H1 (cell line): Measurements from ENCODE around the gene GRID2. TPM values are rescaled to one million over a fixed set of nuclear protein-coding genes. Genes with fewer than 3 reads are reported as not detected.

Source experiments
- CTCF ChIA-PET: fragments of 300-600 bp; sonication (Branson Sonifier 250); formaldehyde crosslinking; loops from one replicate; lab custom pipeline; 2021; ENCODE audit not compliant: partially characterized antibody; lab: Charles Lee
- POLR2A ChIA-PET: fragments of 300-600 bp; sonication (Branson Sonifier 250); formaldehyde crosslinking; loops from one replicate; lab custom pipeline; 2021; ENCODE audit warnings: inconsistent platforms; ENCODE audit not compliant: partially characterized antibody; lab: Charles Lee
- DNase-seq, 2 experiments: peaks; one replicate each; pipeline versions ENCODE4 v3.0.0 to v3.0.0-alpha.2; 2010 to 2022; ENCODE audit warnings: low spot score in 2 of 2, low read depth in 1 of 2, mixed read lengths in 1 of 2
- FAIRE-seq: peaks from 2 replicates; lab custom pipeline; 2011; peaks lifted over from hg19 to GRCh38; lab: Jason Lieb, UNC
- H2AFZ ChIP-seq: 2 replicates; pipeline ENCODE4 v1.8.1; 2012; ENCODE audit warnings: low read length, inconsistent platforms
- H2AK5ac ChIP-seq: 2 replicates; pipeline ENCODE4 v1.6.1; 2013; ENCODE audit warnings: low read depth, low read length
- H2BK120ac ChIP-seq: replicated peaks from 2 replicates; pipeline ENCODE3; 2013; ENCODE audit warnings: low read depth, low read length, inconsistent platforms
- H2BK12ac ChIP-seq: 2 replicates; pipeline ENCODE4 v1.6.1; 2013; ENCODE audit warnings: low read depth, low read length
- H2BK15ac ChIP-seq: 2 replicates; pipeline ENCODE4 v1.6.1; 2013; ENCODE audit warnings: low read length
- H2BK20ac ChIP-seq: 2 replicates; pipeline ENCODE4 v1.6.1; 2013; ENCODE audit warnings: low read length
- H2BK5ac ChIP-seq: 2 replicates; pipeline ENCODE4 v1.6.1; 2013; ENCODE audit warnings: low read depth, low read length
- H3K14ac ChIP-seq: 2 replicates; pipeline ENCODE4 v1.6.1; 2013; ENCODE audit warnings: inconsistent platforms; ENCODE audit not compliant: insufficient read length
- H3K18ac ChIP-seq: 2 replicates; pipeline ENCODE4 v1.6.1; 2013; ENCODE audit warnings: low read length; ENCODE audit errors: extremely low read depth
- H3K23ac ChIP-seq: 2 replicates; pipeline ENCODE4 v1.6.1; 2013; ENCODE audit warnings: inconsistent platforms; ENCODE audit not compliant: insufficient read length
- H3K23me2 ChIP-seq: 2 replicates; pipeline ENCODE4 v1.6.1; 2013; ENCODE audit warnings: low read depth, low read length
- H3K27ac ChIP-seq: 2 replicates; pipeline ENCODE4 v1.6.1; 2011; ENCODE audit warnings: low read depth, low read length, inconsistent platforms
- H3K27me3 ChIP-seq, 4 experiments: replicated peaks in 1 of 4; 1 replicate in 1 of 4; 2 replicates in 3 of 4; pipeline versions ENCODE4 v1.6.1 to v1.8.1; 2011 to 2013; ENCODE audit warnings: low read length in 3 of 4, mild to moderate bottlenecking in 3 of 4, inconsistent platforms in 2 of 4, mixed read lengths in 2 of 4, moderate library complexity in 1 of 4; ENCODE audit not compliant: control insufficient read depth in 3 of 4, insufficient read depth in 3 of 4; ENCODE audit errors: extremely low read depth in 1 of 4
- H3K36me3 ChIP-seq, 4 experiments: 2 replicates each; pipeline versions ENCODE4 v1.6.1 to v1.8.1; 2011 to 2013; ENCODE audit warnings: mild to moderate bottlenecking in 4 of 4, low read length in 3 of 4, moderate library complexity in 2 of 4, control low read depth in 1 of 4, inconsistent platforms in 1 of 4; ENCODE audit not compliant: insufficient read depth in 4 of 4, control insufficient read depth in 2 of 4
- H3K4ac ChIP-seq: replicated peaks from 2 replicates; pipeline ENCODE3; 2013; ENCODE audit warnings: low read length, low read depth, mixed read lengths, inconsistent platforms; ENCODE audit not compliant: insufficient read length
- H3K4me1 ChIP-seq, 4 experiments: replicated peaks in 1 of 4; 1 replicate in 1 of 4; 2 replicates in 3 of 4; pipeline versions ENCODE4 v1.6.1 to v1.8.1; 2011 to 2013; ENCODE audit warnings: low read length in 3 of 4, inconsistent platforms in 2 of 4, mixed read lengths in 1 of 4; ENCODE audit not compliant: insufficient read depth in 4 of 4, control insufficient read depth in 3 of 4
- H3K4me2 ChIP-seq, 2 experiments: 2 replicates each; pipeline versions ENCODE4 v1.6.1 to v1.8.1; 2011 to 2013; ENCODE audit warnings: low read depth in 2 of 2, low read length in 2 of 2, control low read depth in 1 of 2, inconsistent platforms in 1 of 2, mild to moderate bottlenecking in 1 of 2; ENCODE audit not compliant: insufficient read depth in 1 of 2
- H3K4me3 ChIP-seq, 4 experiments: fragments of 200-600, 300-600 bp in 1 of 4; sonication (generic), shearing (Covaris generic), sonication (Bioruptor Twin) in 1 of 4; 2 replicates each; pipeline versions ENCODE4 v1.5.1 to v1.8.1; 2011 to 2016; ENCODE audit warnings: low read length in 4 of 4, low read depth in 3 of 4, control low read depth in 2 of 4, inconsistent platforms in 2 of 4, mild to moderate bottlenecking in 2 of 4, mixed read lengths in 1 of 4, moderate library complexity in 1 of 4; ENCODE audit not compliant: insufficient read depth in 2 of 4; ENCODE audit errors: extremely low read depth in 1 of 4
- H3K56ac ChIP-seq: replicated peaks from 2 replicates; pipeline ENCODE3; 2013; ENCODE audit warnings: low read depth, mild to moderate bottlenecking, mixed read lengths, low read length, inconsistent platforms; ENCODE audit not compliant: insufficient read length
- H3K79me1 ChIP-seq: 2 replicates; pipeline ENCODE4 v1.6.1; 2013; ENCODE audit warnings: low read depth, low read length, control low read depth
- H3K79me2 ChIP-seq, 2 experiments: 2 replicates each; pipeline versions ENCODE4 v1.6.1 to v1.8.1; 2012 to 2013; ENCODE audit warnings: low read length in 2 of 2, mild to moderate bottlenecking in 2 of 2, inconsistent platforms in 1 of 2; ENCODE audit not compliant: insufficient read depth in 2 of 2, control insufficient read depth in 1 of 2
- H3K9ac ChIP-seq, 4 experiments: replicated peaks in 1 of 4; 1 replicate in 1 of 4; 2 replicates in 3 of 4; pipeline versions ENCODE4 v1.6.1 to v1.8.1; 2011 to 2013; ENCODE audit warnings: low read depth in 3 of 4, low read length in 3 of 4, control low read depth in 2 of 4, mild to moderate bottlenecking in 2 of 4, moderate library complexity in 2 of 4, inconsistent platforms in 1 of 4; ENCODE audit errors: extremely low read depth in 1 of 4
- H3K9me3 ChIP-seq, 2 experiments: 2 replicates each; pipeline versions ENCODE4 v1.6.1 to v1.8.1; 2012 to 2013; ENCODE audit warnings: mild to moderate bottlenecking in 2 of 2, moderate library complexity in 2 of 2, control low read depth in 1 of 2, inconsistent platforms in 1 of 2, low read depth in 1 of 2, low read length in 1 of 2, mixed read lengths in 1 of 2; ENCODE audit not compliant: insufficient read depth in 2 of 2
- H4K20me1 ChIP-seq, 2 experiments: replicated peaks in 1 of 2; 2 replicates each; pipeline versions ENCODE3 to v1.8.1; 2011 to 2013; ENCODE audit warnings: inconsistent platforms in 2 of 2, low read length in 2 of 2, mild to moderate bottlenecking in 1 of 2; ENCODE audit not compliant: insufficient read depth in 2 of 2, control insufficient read depth in 1 of 2
- H4K5ac ChIP-seq: 2 replicates; pipeline ENCODE4 v1.6.1; 2013; ENCODE audit warnings: low read length, low read depth, mixed read lengths, inconsistent platforms; ENCODE audit not compliant: insufficient read length
- H4K8ac ChIP-seq: 2 replicates; pipeline ENCODE4 v1.8.0; 2013; ENCODE audit warnings: mild to moderate bottlenecking, moderate library complexity, low read length, inconsistent platforms; ENCODE audit not compliant: insufficient read depth; ENCODE audit errors: extremely low read depth
- H4K91ac ChIP-seq: replicated peaks from 2 replicates; pipeline ENCODE3; 2013; ENCODE audit warnings: low read length, mixed read lengths, inconsistent platforms; ENCODE audit not compliant: insufficient read length
- BACH1 ChIP-seq: IDR thresholded peaks from 2 replicates; pipeline ENCODE4 v1.6.1; 2012; ENCODE audit warnings: low read length, improper control_type of control experiment
- BRCA1 ChIP-seq: IDR thresholded peaks from 2 replicates; pipeline ENCODE4 v1.6.1; 2012; ENCODE audit warnings: low read depth, low read length, improper control_type of control experiment
- EP300 ChIP-seq, 2 experiments: IDR thresholded peaks; 1 replicate in 1 of 2; 2 replicates in 1 of 2; pipeline ENCODE4 v1.6.1; 2011 to 2012; ENCODE audit warnings: low read depth in 2 of 2, low read length in 2 of 2, mild to moderate bottlenecking in 2 of 2, borderline replicate concordance in 1 of 2, inconsistent platforms in 1 of 2, moderate library complexity in 1 of 2
- HDAC6 ChIP-seq: IDR thresholded peaks from one replicate; pipeline ENCODE4 v1.7.1; 2012; ENCODE audit warnings: low read depth, mild to moderate bottlenecking, inconsistent platforms, low read length, moderate library complexity
- KDM4A ChIP-seq: IDR thresholded peaks from one replicate; pipeline ENCODE4 v1.7.1; 2012; ENCODE audit warnings: low read depth, mild to moderate bottlenecking, moderate library complexity, low read length, inconsistent platforms; ENCODE audit not compliant: severe bottlenecking
- SP2 ChIP-seq: IDR thresholded peaks from 2 replicates; pipeline ENCODE4 v1.6.1; 2012; ENCODE audit warnings: mild to moderate bottlenecking, low read length, inconsistent platforms
- SRF ChIP-seq: IDR thresholded peaks from 2 replicates; pipeline ENCODE4 v1.6.1; 2011; ENCODE audit warnings: mild to moderate bottlenecking, low read depth, low read length, moderate library complexity
- TCF12 ChIP-seq: IDR thresholded peaks from 2 replicates; pipeline ENCODE4 v1.6.1; 2011; ENCODE audit warnings: low read depth, mild to moderate bottlenecking, low read length
- ZNF274 ChIP-seq: IDR thresholded peaks from 2 replicates; pipeline ENCODE4 v1.7.0; 2012; ENCODE audit warnings: low read length, borderline replicate concordance; ENCODE audit errors: extremely low read depth
- WGBS, 2 experiments: shearing (Covaris generic) in 1 of 2; methylation state at CpG; one replicate each; pipeline versions ENCODE4 v1.1.6 to v1.1.7; 2013 to 2015; ENCODE audit warnings: low lambda C conversion rate in 2 of 2, mixed read lengths in 2 of 2, inconsistent platforms in 1 of 2, low coverage in 1 of 2, missing lambda C conversion rate in 1 of 2; ENCODE audit not compliant: insufficient replicate concordance in 2 of 2, insufficient coverage in 1 of 2, insufficient read length in 1 of 2; ENCODE audit errors: extremely low coverage in 1 of 2, missing lambda C conversion rate in 1 of 2; 5-methylcytosine and 5-hydroxymethylcytosine counted together
- polyA plus RNA-seq, 7 experiments: library from polyadenylated mRNA; depleted of rRNA in 3 of 7; stranded (reverse) in 5 of 7; unstranded in 2 of 7; fragments of >200 nt in 5 of 7; fragments of 200-250 nt in 2 of 7; gene quantifications; 1 replicate in 5 of 7; 2 replicates in 1 of 7; 4 replicates in 1 of 7; pipeline versions ENCODE4 v1.2.1 to v1.2.3, GENCODE V29; 2011 to 2013; ENCODE audit warnings: missing spikeins in 2 of 7, mixed read lengths in 2 of 7
- total RNA-seq: library from RNA; stranded (reverse); fragmentation: NEBNext Ultra II Directional; extraction: Animal tissue kit (Norgen Biotek cat#: 25700); gene quantifications from 2 replicates; pipeline ENCODE4 v1.2.1, GENCODE V29; 2021

The GRID2 gene
- total and polyA plus RNA-seq, 2 of the 8 experiments (the other 6 are each of a cell fraction or from before 2014, with no cell fraction given), result 31.1 to 81.9 TPM

DNA sequence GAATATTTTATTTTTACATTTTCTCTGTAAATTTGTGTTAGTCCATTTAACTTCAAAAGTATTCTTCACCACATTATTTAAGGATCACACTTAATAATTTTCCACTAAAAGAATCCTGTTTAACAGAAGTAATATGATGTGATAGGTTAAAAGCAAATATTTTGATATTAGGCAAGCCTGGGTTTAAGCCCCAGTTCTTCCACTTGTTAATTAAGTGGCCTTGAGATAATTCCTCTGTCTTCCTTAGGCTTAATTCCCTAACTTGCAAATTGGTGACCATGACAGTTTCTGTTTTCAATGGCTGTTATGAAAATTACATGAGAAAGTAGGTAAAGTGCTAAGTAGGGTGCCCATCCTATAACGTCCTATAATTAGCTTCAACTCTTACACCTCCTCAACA lies 1394.9 kb downstream of the GRID2 start:
- no peaks in the 10 kb centered on the region for H3K27me3 ChIP-seq

More for the DNA sequence above, 1394.9 kb downstream of the GRID2 start:
- Histone ChIP-seq H3K36me3 (no peaks in the 10 kb centered on the region), H3K4ac (no peak overlapping the region), H2AK5ac (no peak overlapping the region), H3K56ac (no peak overlapping the region), H3K18ac (no peak overlapping the region), H2BK120ac (no peak overlapping the region), H3K79me2 (no peaks in the 10 kb centered on the region), H4K20me1 (peaks cover 1 to 3% of the 10 kb centered on the region in 2 experiments), H3K4me3 (no peak overlapping the region), H3K23me2 (no peaks in the 10 kb centered on the region), H3K9ac (no peak overlapping the region), H3K14ac (no peak overlapping the region), H3K4me2 (no peak overlapping the region), H2AFZ (no peak overlapping the region), H4K8ac (no peak overlapping the region), H3K23ac (no peak overlapping the region), H4K5ac (no peak overlapping the region), H4K91ac (no peak overlapping the region), H2BK5ac (no peak overlapping the region), H3K79me1 (no peaks in the 10 kb centered on the region), H3K4me1 (no peaks in the 10 kb centered on the region), H2BK15ac (no peak overlapping the region), H3K27ac (no peak overlapping the region), H3K9me3 (no peaks in the 10 kb centered on the region), H2BK20ac (no peak overlapping the region), H2BK12ac (no peak overlapping the region)
- DNase-seq (no peak), FAIRE-seq (no peak)
- no peak for TF ChIP-seq KDM4A
- TF ChIP-seq SP2, result no peak
- no peak for TF ChIP-seq EP300 (IDR thresholded peaks at IDR 0.05; ENCODE audit: borderline replicate concordance in 1 of 2, low read depth in 2 of 2, low read length in 2 of 2)
- no peak for TF ChIP-seq SRF
- no peak for TF ChIP-seq BACH1
- TF ChIP-seq TCF12, result no peak
- no peak for TF ChIP-seq ZNF274
- TF ChIP-seq BRCA1, result no peak
- TF ChIP-seq HDAC6, result no peak
- POLR2A ChIA-PET, result no interaction called here
- CTCF ChIA-PET, result no interaction called here
- WGBS, 2 experiments, result 91% methylated on average over 1 of the region's 1 CpG; no CpG with 5 or more reads in 1 of the 2 experiments
